Mucosa of rectum (tissue), 2 donors: ENCODE measurements around the gene ZBTB42.
"Not testable (repeated sequence)": the region's sequence is repeated elsewhere in the genome, so short reads cannot be mapped to it uniquely, and the experiment has no call there.

Experiments used
- H3K27ac ChIP-seq, 2 donors: one replicate each; pipeline ENCODE4 v1.7.0; 2013; ENCODE audit warnings: inconsistent platforms in 2 of 2, low read depth in 2 of 2, low read length in 2 of 2
- H3K27me3 ChIP-seq, 2 donors: one replicate each; pipeline ENCODE4 v1.7.0; 2013; ENCODE audit warnings: low read length in 2 of 2; ENCODE audit not compliant: control insufficient read depth in 2 of 2, insufficient read depth in 2 of 2
- H3K36me3 ChIP-seq, 2 donors: one replicate each; pipeline ENCODE4 v1.7.0; 2013; ENCODE audit warnings: low read length in 2 of 2; ENCODE audit not compliant: control insufficient read depth in 2 of 2, insufficient read depth in 2 of 2
- H3K4me1 ChIP-seq, 2 donors: one replicate each; pipeline ENCODE4 v1.7.0; 2013; ENCODE audit warnings: low read length in 2 of 2, mild to moderate bottlenecking in 1 of 2; ENCODE audit not compliant: control insufficient read depth in 2 of 2, insufficient read depth in 2 of 2
- H3K4me3 ChIP-seq, 2 donors: one replicate each; pipeline ENCODE4 v1.7.0; 2013; ENCODE audit warnings: low read length in 2 of 2
- H3K9ac ChIP-seq, 2 donors: one replicate each; pipeline ENCODE4 v1.7.0; 2013; ENCODE audit warnings: low read length in 2 of 2, low read depth in 1 of 2, mild to moderate bottlenecking in 1 of 2
- H3K9me3 ChIP-seq, 2 donors: one replicate each; pipeline ENCODE4 v1.7.0; 2013; ENCODE audit warnings: low read length in 2 of 2; ENCODE audit not compliant: control insufficient read depth in 2 of 2
- donor health status: healthy.
- donor health status: Normal muscosa, but diverticular disease.

ZBTB42 gene

GRCh38 chr14:104813286-104813685 lies 12.4 kb downstream of the ZBTB42 start:
- no peak overlapping the region for H3K27ac ChIP-seq
- H3K36me3 ChIP-seq, result no peaks in the 10 kb centered on the region
- no peaks in the 10 kb centered on the region for H3K27me3 ChIP-seq
- H3K4me3 ChIP-seq, result no peak overlapping the region
- peaks cover 10 to 11% of the 10 kb centered on the region in 2 donors for H3K4me1 ChIP-seq
- no peaks in the 10 kb centered on the region for H3K9me3 ChIP-seq
- H3K9ac ChIP-seq, result no peak overlapping the region

- peaks cover 10 to 11% of the 10 kb centered on the region in 2 donors for H3K4me1 ChIP-seq
- H3K9ac ChIP-seq, result not testable (repeated sequence)
Observed at GRCh38 chr14:104814701-104815100, 13.8 kb downstream of the ZBTB42 start.

GRCh38 chr14:104816616-104816884 lies 15.6 kb downstream of the ZBTB42 start:
- Histone ChIP-seq H3K27me3 (no peaks in the 10 kb centered on the region), H3K4me3 (peak overlapping the region; percentile 84 to 86), H3K4me1 (peaks cover 13 to 14% of the 10 kb centered on the region in 2 donors), H3K27ac (peak overlapping the region; percentile 88 to 91), H3K9me3 (no peaks in the 10 kb centered on the region), H3K36me3 (no peaks in the 10 kb centered on the region), H3K9ac (peak overlapping the region; percentile 85 to 94)

More at GRCh38 chr14:104814701-104815100, 13.8 kb downstream of the ZBTB42 start:
- not testable (repeated sequence) for H3K27me3 ChIP-seq, H3K27ac ChIP-seq, H3K9me3 ChIP-seq, H3K36me3 ChIP-seq
- peak overlapping the region; percentile 84 to 86 for H3K4me3 ChIP-seq

- Histone ChIP-seq H3K4me3 (no peak overlapping the region), H3K9me3 (no peaks in the 10 kb centered on the region), H3K36me3 (no peaks in the 10 kb centered on the region), H3K9ac (no peak overlapping the region), H3K27ac (no peak overlapping the region), H3K4me1 (peaks cover 13 to 14% of the 10 kb centered on the region in 2 donors), H3K27me3 (no peaks in the 10 kb centered on the region)
Observed at GRCh38 chr14:104817930-104818713, 17.2 kb downstream of the ZBTB42 start.

- Histone ChIP-seq H3K27ac (no peak overlapping the region), H3K36me3 (no peaks in the 10 kb centered on the region), H3K9me3 (no peaks in the 10 kb centered on the region), H3K9ac (no peak overlapping the region), H3K4me1 (peaks cover 13 to 14% of the 10 kb centered on the region in 2 donors), H3K4me3 (no peak overlapping the region), H3K27me3 (no peaks in the 10 kb centered on the region)
Observed at GRCh38 chr14:104818714-104819161, 17.8 kb downstream of the ZBTB42 start.

- Histone ChIP-seq H3K36me3 (no peaks in the 10 kb centered on the region), H3K9me3 (no peaks in the 10 kb centered on the region)
Observed at GRCh38 chr14:104819361-104819781, 18.5 kb downstream of the ZBTB42 start.

GRCh38 chr14:104820669-104821228 lies 19.8 kb downstream of the ZBTB42 start:
- Histone ChIP-seq H3K9me3 (no peaks in the 10 kb centered on the region), H3K9ac (peak overlapping the region in 1 of 2 donors; percentile 3), H3K4me3 (no peak overlapping the region), H3K27me3 (peaks cover 0 to 8% of the 10 kb centered on the region in 2 donors), H3K36me3 (no peaks in the 10 kb centered on the region), H3K27ac (no peak overlapping the region), H3K4me1 (peaks cover 7 to 13% of the 10 kb centered on the region in 2 donors)

More at GRCh38 chr14:104819361-104819781, 18.5 kb downstream of the ZBTB42 start:
- Histone ChIP-seq H3K9ac (no peak overlapping the region), H3K27me3 (peaks cover 0 to under 1% of the 10 kb centered on the region in 2 donors), H3K4me1 (peaks cover 13 to 14% of the 10 kb centered on the region in 2 donors), H3K27ac (no peak overlapping the region), H3K4me3 (no peak overlapping the region)

GRCh38 chr14:104821229-104821945 lies 20.5 kb downstream of the ZBTB42 start:
- peaks cover 0 to 8% of the 10 kb centered on the region in 2 donors for H3K27me3 ChIP-seq
- H3K9me3 ChIP-seq, result no peaks in the 10 kb centered on the region
- no peak overlapping the region for H3K9ac ChIP-seq
- H3K4me3 ChIP-seq, result no peak overlapping the region
- H3K36me3 ChIP-seq, result no peaks in the 10 kb centered on the region
- peaks cover 10 to 16% of the 10 kb centered on the region in 2 donors for H3K4me1 ChIP-seq
- H3K27ac ChIP-seq, result no peak overlapping the region

- H3K27me3 ChIP-seq, result peaks cover 0 to 8% of the 10 kb centered on the region in 2 donors
- H3K9me3 ChIP-seq, result no peaks in the 10 kb centered on the region
- H3K27ac ChIP-seq, result no peak overlapping the region
- no peaks in the 10 kb centered on the region for H3K36me3 ChIP-seq
- peaks cover 8 to 15% of the 10 kb centered on the region in 2 donors for H3K4me1 ChIP-seq
- H3K4me3 ChIP-seq, result no peak overlapping the region
- no peak overlapping the region for H3K9ac ChIP-seq
Observed at GRCh38 chr14:104821971-104822608, 21.2 kb downstream of the ZBTB42 start.
